Left cardiac atrium (tissue), 4 donors: ENCODE results near the gene APOBEC3B. TPM values are rescaled to one million over a fixed set of nuclear protein-coding genes. Genes with fewer than 3 reads are reported as not detected.
"Not testable (repeated sequence)": the region's sequence is repeated elsewhere in the genome, so short reads cannot be mapped to it uniquely, and the experiment has no call there.

Source experiments
- ATAC-seq, 2 donors: fragments of 200-7000 bp; cut with Tn5 transposase; one replicate each; pipeline ENCODE4 v1.9.1; 2020; ENCODE audit warnings: mild to moderate bottlenecking in 2 of 2, moderate library complexity in 2 of 2
- DNase-seq: peaks from one replicate; pipeline ENCODE4 v3.0.0-alpha.2; 2020
- intact Hi-C, 2 donors: fragments of 100-400 bp; cut with DNase I; formaldehyde crosslinking; loops; one replicate each; pipeline versions ENCODE4 v1.14.1 to v1.15.1; 2022 to 2023
- total RNA-seq, 2 donors: library from RNA; stranded (reverse); fragmentation: NEBNext Ultra II Directional; extraction: Animal tissue kit (Norgen Biotek cat#: 25700); gene quantifications; one replicate each; pipeline ENCODE4 v1.2.1, GENCODE V29; 2021
- donor health status: DM: no; HTN: yes; CAD: no.
- donor health status: DM: no; HTN: yes; CAD: no; lungs with severe emphysema.
- donor health status: DM: yes; HTN: yes; CAD: no.
- donor health status: Dilated cardiomyopathy.

Gene APOBEC3B
- total RNA-seq, 2 donors from 2014 or later = 1.5 to 1.6 TPM

- ATAC-seq (no peak), DNase-seq (no peak)
- intact Hi-C loops = loop anchor here in 1 of 2 donors (10.0 kb wide), 1 partner anchor 46 kb away; no protein-coding TSS in a partner anchor
Observed at GRCh38 chr22:38948181-38948940, 33.8 kb upstream of the APOBEC3B start.

- DNase-seq = no peak
- ATAC-seq = no peak
- intact Hi-C loops = loop anchor here in 1 of 2 donors (10.0 kb wide), 1 partner anchor 45 kb away; no protein-coding TSS in a partner anchor
Observed at GRCh38 chr22:38949889-38950405, 32.2 kb upstream of the APOBEC3B start.

- intact Hi-C loops = no loop called here
- no peak for DNase-seq
- no peak for ATAC-seq
Observed at GRCh38 chr22:38950527-38951295, 31.4 kb upstream of the APOBEC3B start.

DNA sequence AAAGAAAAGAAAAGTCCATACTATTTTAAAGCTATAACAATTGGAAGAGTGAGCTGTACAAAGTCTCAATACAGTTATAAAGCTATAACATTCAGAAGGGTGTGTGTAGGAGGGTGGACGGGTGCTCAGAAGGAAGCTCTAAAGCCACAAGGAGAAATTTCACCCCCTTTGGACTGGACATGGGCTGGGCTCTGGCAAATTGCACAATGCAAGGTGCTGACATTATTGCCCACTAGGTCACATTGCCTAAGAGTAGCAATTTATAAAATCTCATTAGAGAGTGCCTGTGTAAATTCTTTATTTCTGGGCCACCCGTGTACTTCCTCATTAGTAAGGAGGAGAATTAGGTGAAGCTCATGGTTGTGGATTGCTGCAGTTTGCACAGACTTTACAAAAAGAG lies 30.4 kb upstream of the APOBEC3B start:
- intact Hi-C loops = no loop called here
- DNase-seq (no peak), ATAC-seq (no peak)

DNA sequence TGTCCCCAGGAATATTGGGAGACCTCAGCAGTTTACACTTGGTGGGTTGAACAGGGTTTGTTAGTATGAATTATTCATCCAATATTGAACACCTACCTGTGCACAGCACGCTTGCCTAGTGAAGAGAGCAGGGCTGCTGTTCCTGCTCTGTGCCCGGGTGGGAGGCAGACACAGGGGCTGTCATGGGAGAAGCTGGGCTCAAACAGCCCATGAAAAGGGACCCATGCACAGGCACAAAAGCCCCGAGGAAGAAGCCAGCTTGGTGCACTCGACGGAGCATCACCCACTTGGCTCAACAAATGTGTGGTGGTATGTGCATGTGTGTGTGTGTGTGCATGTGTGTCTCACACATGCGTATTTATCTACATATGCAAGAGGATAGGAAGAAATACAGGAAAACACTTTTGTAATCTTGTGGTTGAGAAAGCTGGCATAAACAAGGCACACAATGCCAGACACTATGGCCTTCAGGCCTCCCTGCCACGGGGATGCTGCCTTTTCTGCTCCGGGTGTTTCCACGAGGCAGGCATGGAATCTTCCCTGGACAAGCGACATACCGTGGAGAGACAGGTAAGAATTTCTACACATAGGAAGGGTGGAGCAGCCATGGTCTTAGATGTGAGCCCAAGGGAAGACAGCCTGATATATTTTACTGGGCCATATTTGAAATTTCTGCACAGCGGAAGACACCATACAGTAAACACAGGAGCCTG lies 29.7 kb upstream of the APOBEC3B start:
- intact Hi-C loops = no loop called here
- ATAC-seq = no peak
- no peak for DNase-seq

- intact Hi-C loops = no loop called here
- DNase-seq = no peak
- ATAC-seq = no peak
Observed at GRCh38 chr22:38953091-38953490, 29.1 kb upstream of the APOBEC3B start.

- ATAC-seq (no peak), DNase-seq (no peak)
Observed at GRCh38 chr22:38953577-38954413, 28.4 kb upstream of the APOBEC3B start.

GRCh38 chr22:38954414-38955043 lies 27.6 kb upstream of the APOBEC3B start:
- no peak for ATAC-seq
- no peak for DNase-seq

More at GRCh38 chr22:38953577-38954413, 28.4 kb upstream of the APOBEC3B start:
- intact Hi-C loops = no loop called here

GRCh38 chr22:38955250-38955905 lies 26.8 kb upstream of the APOBEC3B start:
- ATAC-seq = no peak
- intact Hi-C loops = no loop called here
- no peak for DNase-seq

More at GRCh38 chr22:38954414-38955043, 27.6 kb upstream of the APOBEC3B start:
- intact Hi-C loops = no loop called here

DNA sequence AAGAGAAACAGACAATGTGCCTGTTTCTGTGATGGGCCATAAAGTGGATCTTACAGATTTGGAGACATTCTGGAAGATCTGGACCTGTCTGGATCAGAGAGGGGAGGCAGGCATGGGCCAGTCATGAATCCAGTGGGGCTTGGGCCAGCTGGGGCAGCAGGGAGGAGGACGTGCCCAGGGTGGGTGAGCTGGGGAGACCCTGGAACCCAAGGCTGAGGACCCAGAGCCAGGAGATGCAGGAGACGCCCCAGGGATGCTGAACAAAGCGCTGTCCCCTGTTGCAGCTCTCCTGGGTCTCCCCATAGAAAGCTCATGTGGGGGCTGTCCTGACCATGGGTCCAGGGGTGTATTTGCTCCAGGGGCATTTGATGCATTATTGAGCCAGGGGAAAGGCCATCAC lies 26.2 kb upstream of the APOBEC3B start:
- intact Hi-C loops = no loop called here
- DNase-seq = no peak
- ATAC-seq = no peak

DNA sequence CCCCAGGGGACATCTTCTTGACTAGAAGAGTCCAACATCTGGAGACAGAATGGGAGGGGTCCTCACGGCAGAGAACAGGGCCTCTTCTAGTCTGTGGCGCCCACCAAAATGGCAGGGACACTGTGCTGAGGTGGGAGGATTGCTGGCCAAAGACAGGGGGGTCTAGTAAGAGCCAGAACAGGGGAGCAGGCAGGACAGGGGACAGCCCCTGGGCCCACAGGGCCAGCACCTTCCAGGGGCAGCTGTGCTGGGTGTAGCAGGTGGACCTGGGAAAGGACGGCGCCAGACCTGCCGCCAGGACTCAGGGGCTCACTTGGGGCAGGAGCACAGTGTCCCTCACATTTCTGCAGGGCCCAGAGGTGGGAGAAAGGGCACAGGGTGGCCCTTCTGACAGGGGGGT lies 25.6 kb upstream of the APOBEC3B start:
- ATAC-seq = no peak
- intact Hi-C loops = no loop called here

DNA sequence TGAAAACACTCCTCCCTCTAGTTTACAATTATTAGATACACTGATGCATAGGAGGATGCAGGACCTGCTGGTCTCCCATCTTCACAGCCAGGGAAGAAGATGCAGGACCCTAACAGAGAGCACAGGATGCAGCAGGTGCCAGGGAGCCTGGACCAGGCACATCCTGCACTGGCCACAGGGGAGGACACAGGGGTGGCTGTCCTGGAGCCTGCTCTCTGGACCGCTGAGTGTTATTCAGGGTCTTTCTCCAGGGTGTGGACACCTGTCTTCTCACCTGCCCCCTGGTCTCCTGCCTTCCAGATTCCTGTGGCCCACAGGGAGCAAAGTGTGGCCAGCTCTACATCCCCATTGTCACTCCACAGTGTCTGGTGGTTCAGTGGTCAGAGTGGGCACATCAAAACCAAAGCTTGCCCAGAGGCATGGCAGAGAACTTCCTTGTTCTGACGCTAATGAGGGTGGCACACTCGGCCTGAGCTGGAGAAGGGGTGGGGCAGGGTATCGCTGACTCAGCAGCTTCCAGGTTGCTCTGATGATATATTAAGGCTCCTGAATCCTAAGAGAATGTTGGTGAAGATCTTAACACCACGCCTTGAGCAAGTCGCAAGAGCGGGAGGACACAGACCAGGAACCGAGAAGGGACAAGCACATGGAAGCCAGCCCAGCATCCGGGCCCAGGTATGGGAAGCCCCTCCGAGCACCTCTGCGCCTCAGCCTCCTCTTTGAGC lies 24.9 kb upstream of the APOBEC3B start, which contains the start of gene APOBEC3A:
Gene APOBEC3A, plus strand, starts transcription at position 564 of the 725 bp plus-strand sequence. Its CDS starts 83 bp downstream, at position 647.
- intact Hi-C loops = no loop called here
- ATAC-seq = peak in 1 of 2 donors; percentile 30
- no peak for DNase-seq

More for the DNA sequence above, 25.6 kb upstream of the APOBEC3B start:
- no peak for DNase-seq

DNA sequence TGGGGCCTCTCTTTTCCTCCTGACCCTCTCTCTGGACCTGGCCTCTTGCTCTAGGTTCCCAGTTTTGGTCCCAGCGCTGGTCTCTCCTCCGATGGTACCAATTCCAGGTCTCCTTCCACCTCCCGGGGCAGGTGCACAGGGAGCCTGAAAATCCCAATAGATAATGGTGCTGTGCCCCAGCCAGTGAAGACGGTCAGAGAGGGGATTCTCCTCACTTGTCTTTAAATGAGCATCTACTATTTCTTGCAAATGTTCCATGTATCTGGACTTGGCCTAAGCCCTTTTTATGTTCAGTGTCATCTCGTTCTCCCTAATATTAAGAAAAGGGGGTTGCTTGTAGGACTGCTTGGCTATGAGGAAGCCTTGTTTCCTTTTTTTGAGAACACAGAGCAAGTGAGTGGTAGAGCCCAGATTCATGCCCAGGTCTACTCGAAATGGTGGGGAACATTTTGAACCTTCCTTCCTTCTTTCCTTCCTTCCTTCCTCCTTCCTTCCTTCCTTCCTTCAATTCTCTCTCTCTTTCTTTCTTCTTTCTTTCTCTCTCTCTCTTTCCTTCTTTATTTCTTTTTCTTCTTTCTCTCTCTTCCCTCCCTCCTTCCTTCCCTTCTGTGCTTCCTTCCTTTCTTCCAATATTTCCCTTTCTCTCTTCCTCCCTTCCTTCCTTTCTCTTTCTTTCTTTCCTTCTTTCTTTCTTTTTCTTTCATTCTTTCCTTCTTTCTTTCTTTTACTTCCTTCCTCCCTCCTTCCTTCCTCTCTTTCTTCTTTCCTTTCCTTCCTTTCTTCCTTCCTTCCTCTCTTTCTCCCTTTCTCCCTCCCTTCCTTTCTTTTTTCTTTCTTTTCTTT lies 24.1 kb upstream of the APOBEC3B start:
- DNase-seq = no peak
- intact Hi-C loops = no loop called here
- ATAC-seq = no peak

DNA sequence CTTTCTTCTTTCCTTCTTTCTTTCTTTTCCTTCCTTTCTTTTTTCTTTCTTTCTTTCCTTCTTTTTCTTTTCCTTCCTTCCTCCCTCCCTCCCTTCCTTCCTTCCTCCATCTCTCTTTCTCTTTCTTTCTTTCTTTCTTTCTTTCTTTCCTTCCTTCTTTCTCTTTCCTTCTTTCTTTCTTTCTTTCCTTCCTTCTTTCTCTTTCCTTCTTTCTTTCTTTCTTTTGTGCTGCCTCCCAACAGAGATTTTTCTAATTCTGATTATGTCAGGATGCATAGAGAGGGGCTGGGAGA lies 23.6 kb upstream of the APOBEC3B start:
- ATAC-seq, DNase-seq, intact Hi-C loops: not testable (repeated sequence)

GRCh38 chr22:38959590-38959989 lies 22.6 kb upstream of the APOBEC3B start:
- ATAC-seq (no peak), DNase-seq (no peak)
- intact Hi-C loops = no loop called here

- ATAC-seq, DNase-seq, intact Hi-C loops: not testable (repeated sequence)
Observed at GRCh38 chr22:38960673-38961072, 21.5 kb upstream of the APOBEC3B start.
